CD14-positive monocyte (primary cell): ENCODE measurements around the gene CORO2A. TPM values are rescaled to one million over a fixed set of nuclear protein-coding genes. Genes with fewer than 3 reads are reported as not detected.

ENCODE experiments used
- DNase-seq, 3 donors: peaks; one replicate each; pipeline ENCODE4 v3.0.0-alpha.2; 2011 to 2022
- H2AFZ ChIP-seq: 2 replicates; pipeline ENCODE4 v1.6.0; 2012; ENCODE audit warnings: mild to moderate bottlenecking, low read depth, low read length, inconsistent platforms; ENCODE audit not compliant: insufficient read depth, poor library complexity, severe bottlenecking
- H3K27ac ChIP-seq, 2 donors: 1 replicate in 1 of 2; 2 replicates in 1 of 2; pipeline ENCODE4 v1.5.1; 2012 to 2013; ENCODE audit warnings: low read length in 2 of 2, control low read depth in 1 of 2, inconsistent platforms in 1 of 2, low read depth in 1 of 2, mild to moderate bottlenecking in 1 of 2
- H3K27me3 ChIP-seq, 2 donors: one replicate each; pipeline versions ENCODE4 v1.6.0 to v1.6.1; 2011 to 2013; ENCODE audit warnings: low read length in 2 of 2; ENCODE audit not compliant: control insufficient read depth in 2 of 2, insufficient read depth in 2 of 2
- H3K36me3 ChIP-seq, 2 donors: replicated peaks in 1 of 2; 1 replicate in 1 of 2; 2 replicates in 1 of 2; pipeline versions ENCODE4 v1.5.1 to v1.6.1; 2012 to 2013; ENCODE audit warnings: low read length in 2 of 2, control low read depth in 1 of 2, inconsistent platforms in 1 of 2, mild to moderate bottlenecking in 1 of 2; ENCODE audit not compliant: insufficient read depth in 2 of 2, control insufficient read depth in 1 of 2
- H3K4me1 ChIP-seq, 2 donors: 1 replicate in 1 of 2; 2 replicates in 1 of 2; pipeline versions ENCODE4 v1.5.1 to v1.6.1; 2012 to 2013; ENCODE audit warnings: low read length in 2 of 2, control low read depth in 1 of 2, inconsistent platforms in 1 of 2, mild to moderate bottlenecking in 1 of 2, moderate library complexity in 1 of 2; ENCODE audit not compliant: insufficient read depth in 2 of 2, control insufficient read depth in 1 of 2
- H3K4me2 ChIP-seq: replicated peaks from 2 replicates; pipeline ENCODE3; 2012; ENCODE audit warnings: low read length, moderate library complexity, mild to moderate bottlenecking; ENCODE audit not compliant: poor library complexity, severe bottlenecking; ENCODE audit errors: extremely low read depth
- H3K4me3 ChIP-seq, 3 experiments: fragments of 200-600 bp in 1 of 3; sonication (generic) in 1 of 3; replicated peaks in 1 of 3; 1 replicate in 2 of 3; 2 replicates in 1 of 3; pipeline ENCODE4 v1.5.1; 2011 to 2013; ENCODE audit warnings: low read length in 3 of 3, mild to moderate bottlenecking in 3 of 3, control low read depth in 2 of 3, low read depth in 2 of 3, inconsistent platforms in 1 of 3, moderate library complexity in 1 of 3
- H3K79me2 ChIP-seq: 2 replicates; pipeline ENCODE4 v1.6.0; 2012; ENCODE audit warnings: mild to moderate bottlenecking, control low read depth, inconsistent platforms, low read length, moderate library complexity; ENCODE audit not compliant: insufficient read depth
- H3K9ac ChIP-seq: 2 replicates; pipeline ENCODE4 v1.6.0; 2017; ENCODE audit warnings: low read length, mild to moderate bottlenecking; ENCODE audit not compliant: insufficient read depth, poor library complexity, severe bottlenecking
- H3K9me3 ChIP-seq, 2 donors: replicated peaks in 1 of 2; 1 replicate in 1 of 2; 2 replicates in 1 of 2; pipeline versions ENCODE4 v1.5.1 to v1.6.1; 2012 to 2013; ENCODE audit warnings: low read length in 2 of 2, control low read depth in 1 of 2; ENCODE audit not compliant: control insufficient read depth in 1 of 2, insufficient read depth in 1 of 2
- H4K20me1 ChIP-seq: 2 replicates; pipeline ENCODE4 v1.6.0; 2012; ENCODE audit warnings: mild to moderate bottlenecking, low read length, control low read depth, moderate library complexity; ENCODE audit not compliant: insufficient read depth
- H3K27ac Mint-ChIP-seq, 7 donors: one replicate each; pipeline ENCODE4 v1.8.0; 2020; ENCODE audit warnings: mild to moderate bottlenecking in 7 of 7, mixed read lengths in 7 of 7, moderate library complexity in 6 of 7, inconsistent platforms in 2 of 7
- H3K27me3 Mint-ChIP-seq, 3 donors: one replicate each; pipeline ENCODE4 v1.8.0; 2021 to 2022; ENCODE audit warnings: low read depth in 3 of 3, mild to moderate bottlenecking in 3 of 3, mixed read lengths in 3 of 3, moderate library complexity in 3 of 3, inconsistent platforms in 1 of 3
- H3K36me3 Mint-ChIP-seq, 2 donors: one replicate each; pipeline ENCODE4 v1.8.0; 2020; ENCODE audit warnings: mixed read lengths in 2 of 2, inconsistent platforms in 1 of 2, mild to moderate bottlenecking in 1 of 2
- H3K4me1 Mint-ChIP-seq: one replicate; pipeline ENCODE4 v1.8.0; 2020; ENCODE audit warnings: mild to moderate bottlenecking, mixed read lengths
- H3K4me3 Mint-ChIP-seq, 2 donors: one replicate each; pipeline ENCODE4 v1.8.0; 2020; ENCODE audit warnings: mild to moderate bottlenecking in 2 of 2, mixed read lengths in 2 of 2, moderate library complexity in 1 of 2
- H3K9me3 Mint-ChIP-seq, 7 donors: one replicate each; pipeline ENCODE4 v1.8.0; 2020 to 2022; ENCODE audit warnings: mixed read lengths in 7 of 7, mild to moderate bottlenecking in 6 of 7, moderate library complexity in 6 of 7, inconsistent platforms in 2 of 7
- CTCF ChIP-seq: fragments of 200-600 bp; IDR thresholded peaks from one replicate; pipeline ENCODE4 v1.8.0; 2022; ENCODE audit warnings: antibody characterized with exemption, mild to moderate bottlenecking
- WGBS: methylation state at CpG from one replicate; pipeline ENCODE4 v1.1.5; 2013; ENCODE audit warnings: missing lambda C conversion rate; ENCODE audit not compliant: insufficient coverage; 5-methylcytosine and 5-hydroxymethylcytosine counted together
- intact Hi-C, 2 donors: fragments of 100-400 bp; cut with micrococcal nuclease; formaldehyde crosslinking; loops; one replicate each; pipeline versions ENCODE4 v1.15.0 to v1.15.1; 2023
- polyA plus RNA-seq, 3 donors: library from polyadenylated mRNA; depleted of rRNA in 1 of 3; unstranded in 2 of 3; stranded (reverse) in 1 of 3; fragments of 300-500 nt in 2 of 3; fragments of >200 nt in 1 of 3; fragmentation: Illumina TruSeq in 2 of 3; gene quantifications; 1 replicate in 2 of 3; 2 replicates in 1 of 3; pipeline ENCODE4 v1.2.3, GENCODE V29; 2012 to 2021

The CORO2A gene
- polyA plus RNA-seq, 3 donors = 1.2 to 3.5 (median 2.1) TPM

DNA sequence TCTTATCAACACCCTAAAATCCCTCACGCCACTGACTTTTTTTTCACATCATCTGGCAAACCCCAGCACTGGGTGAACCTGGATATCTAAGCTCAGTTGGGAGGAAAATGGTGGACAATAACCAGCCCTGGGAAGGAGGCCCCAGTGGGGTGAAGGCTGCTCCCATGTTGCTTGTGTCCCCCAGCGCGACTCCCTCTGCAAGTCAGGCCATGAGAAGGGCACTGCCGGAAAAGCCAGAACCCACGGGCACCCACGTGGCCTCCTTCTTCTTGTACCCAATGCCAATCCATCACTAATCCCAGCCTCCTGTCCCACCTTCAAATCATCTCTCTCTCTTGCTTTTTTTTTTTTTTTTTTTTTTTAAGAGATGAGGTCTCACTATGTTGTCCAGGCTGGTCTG is 11.4 kb downstream of the CORO2A start:
- Mint-ChIP-seq H3K27me3 (peaks cover 0 to 1% (median 1%) of the 10 kb centered on the region in 3 donors), H3K4me3 (no peak overlapping the region), H3K36me3 (peaks cover 4 to 18% of the 10 kb centered on the region in 2 donors), H3K9me3 (peaks cover 0 to 2% (median 0%) of the 10 kb centered on the region in 7 donors), H3K4me1 (peaks cover 59% of the 10 kb centered on the region), H3K27ac (no peak overlapping the region)
- no peak for TF ChIP-seq CTCF
- no peak overlapping the region for H2AFZ ChIP-seq
- H3K79me2 ChIP-seq = peaks cover 41% of the 10 kb centered on the region
- no peaks in the 10 kb centered on the region for H3K36me3 ChIP-seq
- H3K9ac ChIP-seq = no peak overlapping the region
- intact Hi-C loops = no loop called here
- no peaks in the 10 kb centered on the region for H4K20me1 ChIP-seq
- DNase-seq = no peak
- H3K9me3 ChIP-seq = no peaks in the 10 kb centered on the region
- no peak overlapping the region for H3K4me2 ChIP-seq
- no peaks in the 10 kb centered on the region for H3K27me3 ChIP-seq
- H3K27ac ChIP-seq = no peak overlapping the region
- peaks cover 23 to 31% of the 10 kb centered on the region in 2 donors for H3K4me1 ChIP-seq
- H3K4me3 ChIP-seq = no peak overlapping the region
- 100% methylated on average over 3 of the region's 6 CpGs for WGBS

GRCh38 chr9:98178874-98179850 is 13.3 kb downstream of the CORO2A start:
- peaks cover 0 to 1% (median 1%) of the 10 kb centered on the region in 3 donors for H3K27me3 Mint-ChIP-seq
- DNase-seq = no peak
- H3K36me3 Mint-ChIP-seq = peaks cover 7 to 18% of the 10 kb centered on the region in 2 donors
- no peaks in the 10 kb centered on the region for H3K9me3 Mint-ChIP-seq
- H3K9ac ChIP-seq = no peak overlapping the region
- no peak overlapping the region for H3K27ac ChIP-seq
- no peaks in the 10 kb centered on the region for H4K20me1 ChIP-seq
- no peaks in the 10 kb centered on the region for H3K9me3 ChIP-seq
- H3K27ac Mint-ChIP-seq = peak overlapping the region in 3 of 7 donors; percentile 16 to 80 (median 68)
- H3K4me2 ChIP-seq = no peak overlapping the region
- peaks cover 55% of the 10 kb centered on the region for H3K4me1 Mint-ChIP-seq
- no peak for TF ChIP-seq CTCF
- H3K27me3 ChIP-seq = no peaks in the 10 kb centered on the region
- H3K79me2 ChIP-seq = peaks cover 32% of the 10 kb centered on the region
- no peak overlapping the region for H3K4me3 ChIP-seq
- intact Hi-C loops = no loop called here
- H3K4me3 Mint-ChIP-seq = no peak overlapping the region
- peaks cover 18 to 26% of the 10 kb centered on the region in 2 donors for H3K4me1 ChIP-seq
- no peaks in the 10 kb centered on the region for H3K36me3 ChIP-seq
- WGBS = 52% methylated on average over 11 of the region's 16 CpGs
- no peak overlapping the region for H2AFZ ChIP-seq
